ENCODE data around the gene PLEKHM3. TPM values are rescaled to one million over a fixed set of nuclear protein-coding genes. Genes with fewer than 3 reads are reported as not detected.

PLEKHM3 gene
- total and polyA plus RNA-seq, 2 of the 13 experiments (the other 11 are each of a cell fraction or from before 2014, with no cell fraction given), result 4.5 to 4.7 TPM

DNA sequence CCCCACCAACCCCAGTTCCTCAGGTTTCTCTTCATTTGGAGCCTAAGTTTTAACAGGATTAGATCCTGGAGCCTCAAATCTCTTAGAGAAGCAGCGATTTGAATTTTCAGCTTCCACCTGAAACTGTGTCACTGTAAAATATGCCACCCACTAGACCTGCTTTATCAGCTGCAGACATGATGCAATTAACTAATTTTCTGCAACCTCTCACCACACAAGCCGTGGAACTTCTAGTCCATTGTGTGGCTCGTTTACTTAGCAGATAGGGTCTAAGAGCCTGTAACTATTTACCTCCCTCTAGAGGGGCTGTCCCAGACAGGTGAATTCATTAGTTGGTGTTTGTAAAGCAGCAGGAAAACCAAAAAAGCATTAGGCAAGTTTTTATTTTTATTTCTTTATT lies 224.1 kb downstream of the PLEKHM3 start (continued):
- no peak for TF ChIP-seq SYNCRIP (IDR thresholded peaks at IDR 0.05; ENCODE audit: insufficient read depth, low read depth, low read length)
- 0 out of 2 replicates have a peak, but pooled peaks have one; percentile 47 for TF ChIP-seq SIX1 (CRISPR knock-in tag; IDR thresholded peaks at IDR 0.05; ENCODE audit: borderline replicate concordance)
- TF ChIP-seq ZNF331 (CRISPR knock-in tag; IDR thresholded peaks at IDR 0.05), result 0 out of 2 replicates have a peak, but pooled peaks have one; percentile 19
- TF ChIP-seq CREM (IDR thresholded peaks at IDR 0.05), result peak; percentile 29; the same call in 1 of the 2 replicates
- TF ChIP-seq CREM (CRISPR knock-in tag; IDR thresholded peaks at IDR 0.05), result no peak
- TF ChIP-seq PTBP1 (IDR thresholded peaks at IDR 0.05; ENCODE audit: low read depth, low read length, poor library complexity, severe bottlenecking), result no peak
- 0 out of 2 replicates have a peak, but pooled peaks have one; percentile 13 for TF ChIP-seq NFYB (CRISPR knock-in tag; IDR thresholded peaks at IDR 0.05)
- TF ChIP-seq, protein P1, sequence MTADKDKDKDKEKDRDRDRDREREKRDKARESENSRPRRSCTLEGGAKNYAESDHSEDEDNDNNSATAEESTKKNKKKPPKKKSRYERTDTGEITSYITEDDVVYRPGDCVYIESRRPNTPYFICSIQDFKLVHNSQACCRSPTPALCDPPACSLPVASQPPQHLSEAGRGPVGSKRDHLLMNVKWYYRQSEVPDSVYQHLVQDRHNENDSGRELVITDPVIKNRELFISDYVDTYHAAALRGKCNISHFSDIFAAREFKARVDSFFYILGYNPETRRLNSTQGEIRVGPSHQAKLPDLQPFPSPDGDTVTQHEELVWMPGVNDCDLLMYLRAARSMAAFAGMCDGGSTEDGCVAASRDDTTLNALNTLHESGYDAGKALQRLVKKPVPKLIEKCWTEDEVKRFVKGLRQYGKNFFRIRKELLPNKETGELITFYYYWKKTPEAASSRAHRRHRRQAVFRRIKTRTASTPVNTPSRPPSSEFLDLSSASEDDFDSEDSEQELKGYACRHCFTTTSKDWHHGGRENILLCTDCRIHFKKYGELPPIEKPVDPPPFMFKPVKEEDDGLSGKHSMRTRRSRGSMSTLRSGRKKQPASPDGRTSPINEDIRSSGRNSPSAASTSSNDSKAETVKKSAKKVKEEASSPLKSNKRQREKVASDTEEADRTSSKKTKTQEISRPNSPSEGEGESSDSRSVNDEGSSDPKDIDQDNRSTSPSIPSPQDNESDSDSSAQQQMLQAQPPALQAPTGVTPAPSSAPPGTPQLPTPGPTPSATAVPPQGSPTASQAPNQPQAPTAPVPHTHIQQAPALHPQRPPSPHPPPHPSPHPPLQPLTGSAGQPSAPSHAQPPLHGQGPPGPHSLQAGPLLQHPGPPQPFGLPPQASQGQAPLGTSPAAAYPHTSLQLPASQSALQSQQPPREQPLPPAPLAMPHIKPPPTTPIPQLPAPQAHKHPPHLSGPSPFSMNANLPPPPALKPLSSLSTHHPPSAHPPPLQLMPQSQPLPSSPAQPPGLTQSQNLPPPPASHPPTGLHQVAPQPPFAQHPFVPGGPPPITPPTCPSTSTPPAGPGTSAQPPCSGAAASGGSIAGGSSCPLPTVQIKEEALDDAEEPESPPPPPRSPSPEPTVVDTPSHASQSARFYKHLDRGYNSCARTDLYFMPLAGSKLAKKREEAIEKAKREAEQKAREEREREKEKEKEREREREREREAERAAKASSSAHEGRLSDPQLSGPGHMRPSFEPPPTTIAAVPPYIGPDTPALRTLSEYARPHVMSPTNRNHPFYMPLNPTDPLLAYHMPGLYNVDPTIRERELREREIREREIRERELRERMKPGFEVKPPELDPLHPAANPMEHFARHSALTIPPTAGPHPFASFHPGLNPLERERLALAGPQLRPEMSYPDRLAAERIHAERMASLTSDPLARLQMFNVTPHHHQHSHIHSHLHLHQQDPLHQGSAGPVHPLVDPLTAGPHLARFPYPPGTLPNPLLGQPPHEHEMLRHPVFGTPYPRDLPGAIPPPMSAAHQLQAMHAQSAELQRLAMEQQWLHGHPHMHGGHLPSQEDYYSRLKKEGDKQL (CRISPR knock-in tag; IDR thresholded peaks at IDR 0.05; ENCODE audit: low read depth), result peak; percentile 58; the same call in 1 of the 2 replicates
- TF ChIP-seq RELA (CRISPR knock-in tag; IDR thresholded peaks at IDR 0.05), result no peak
- no peak for TF ChIP-seq ZNF766 (CRISPR knock-in tag; IDR thresholded peaks at IDR 0.05; ENCODE audit: borderline replicate concordance)
- TF ChIP-seq BRCA1 (CRISPR knock-in tag; IDR thresholded peaks at IDR 0.05), result no peak
- no peak for TF ChIP-seq SMC3 (IDR thresholded peaks at IDR 0.05; ENCODE audit: low read length)
- TF ChIP-seq, protein P2, sequence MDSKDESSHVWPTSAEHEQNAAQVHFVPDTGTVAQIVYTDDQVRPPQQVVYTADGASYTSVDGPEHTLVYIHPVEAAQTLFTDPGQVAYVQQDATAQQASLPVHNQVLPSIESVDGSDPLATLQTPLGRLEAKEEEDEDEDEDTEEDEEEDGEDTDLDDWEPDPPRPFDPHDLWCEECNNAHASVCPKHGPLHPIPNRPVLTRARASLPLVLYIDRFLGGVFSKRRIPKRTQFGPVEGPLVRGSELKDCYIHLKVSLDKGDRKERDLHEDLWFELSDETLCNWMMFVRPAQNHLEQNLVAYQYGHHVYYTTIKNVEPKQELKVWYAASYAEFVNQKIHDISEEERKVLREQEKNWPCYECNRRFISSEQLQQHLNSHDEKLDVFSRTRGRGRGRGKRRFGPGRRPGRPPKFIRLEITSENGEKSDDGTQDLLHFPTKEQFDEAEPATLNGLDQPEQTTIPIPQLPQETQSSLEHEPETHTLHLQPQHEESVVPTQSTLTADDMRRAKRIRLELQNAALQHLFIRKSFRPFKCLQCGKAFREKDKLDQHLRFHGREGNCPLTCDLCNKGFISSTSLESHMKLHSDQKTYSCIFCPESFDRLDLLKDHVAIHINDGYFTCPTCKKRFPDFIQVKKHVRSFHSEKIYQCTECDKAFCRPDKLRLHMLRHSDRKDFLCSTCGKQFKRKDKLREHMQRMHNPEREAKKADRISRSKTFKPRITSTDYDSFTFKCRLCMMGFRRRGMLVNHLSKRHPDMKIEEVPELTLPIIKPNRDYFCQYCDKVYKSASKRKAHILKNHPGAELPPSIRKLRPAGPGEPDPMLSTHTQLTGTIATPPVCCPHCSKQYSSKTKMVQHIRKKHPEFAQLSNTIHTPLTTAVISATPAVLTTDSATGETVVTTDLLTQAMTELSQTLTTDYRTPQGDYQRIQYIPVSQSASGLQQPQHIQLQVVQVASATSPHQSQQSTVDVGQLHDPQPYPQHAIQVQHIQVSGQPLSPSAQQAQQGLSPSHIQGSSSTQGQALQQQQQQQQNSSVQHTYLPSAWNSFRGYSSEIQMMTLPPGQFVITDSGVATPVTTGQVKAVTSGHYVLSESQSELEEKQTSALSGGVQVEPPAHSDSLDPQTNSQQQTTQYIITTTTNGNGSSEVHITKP (CRISPR knock-in tag; IDR thresholded peaks at IDR 0.05; ENCODE audit: low read depth), result 0 out of 2 replicates have a peak, but pooled peaks have one; percentile 30
- TF ChIP-seq, protein P3, sequence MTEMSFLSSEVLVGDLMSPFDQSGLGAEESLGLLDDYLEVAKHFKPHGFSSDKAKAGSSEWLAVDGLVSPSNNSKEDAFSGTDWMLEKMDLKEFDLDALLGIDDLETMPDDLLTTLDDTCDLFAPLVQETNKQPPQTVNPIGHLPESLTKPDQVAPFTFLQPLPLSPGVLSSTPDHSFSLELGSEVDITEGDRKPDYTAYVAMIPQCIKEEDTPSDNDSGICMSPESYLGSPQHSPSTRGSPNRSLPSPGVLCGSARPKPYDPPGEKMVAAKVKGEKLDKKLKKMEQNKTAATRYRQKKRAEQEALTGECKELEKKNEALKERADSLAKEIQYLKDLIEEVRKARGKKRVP (CRISPR knock-in tag; IDR thresholded peaks at IDR 0.05), result peak; percentile 64 to 93; a peak in 3 of 4 replicates
- peak; percentile 82 for TF ChIP-seq FOXA3 (CRISPR knock-in tag; IDR thresholded peaks at IDR 0.05)
- peak; percentile 16; the same call in 1 of the 2 replicates for TF ChIP-seq TBX3 (IDR thresholded peaks at IDR 0.05; ENCODE audit: borderline replicate concordance)
- TF ChIP-seq TCF7 (IDR thresholded peaks at IDR 0.05; ENCODE audit: low read depth), result no peak
- no peak for TF ChIP-seq FOXP1 (IDR thresholded peaks at IDR 0.05)
- TF ChIP-seq FOXP1 (CRISPR knock-in tag; IDR thresholded peaks at IDR 0.05), result peak; percentile 70
- TF ChIP-seq, protein P4, sequence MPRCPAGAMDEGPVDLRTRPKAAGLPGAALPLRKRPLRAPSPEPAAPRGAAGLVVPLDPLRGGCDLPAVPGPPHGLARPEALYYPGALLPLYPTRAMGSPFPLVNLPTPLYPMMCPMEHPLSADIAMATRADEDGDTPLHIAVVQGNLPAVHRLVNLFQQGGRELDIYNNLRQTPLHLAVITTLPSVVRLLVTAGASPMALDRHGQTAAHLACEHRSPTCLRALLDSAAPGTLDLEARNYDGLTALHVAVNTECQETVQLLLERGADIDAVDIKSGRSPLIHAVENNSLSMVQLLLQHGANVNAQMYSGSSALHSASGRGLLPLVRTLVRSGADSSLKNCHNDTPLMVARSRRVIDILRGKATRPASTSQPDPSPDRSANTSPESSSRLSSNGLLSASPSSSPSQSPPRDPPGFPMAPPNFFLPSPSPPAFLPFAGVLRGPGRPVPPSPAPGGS (CRISPR knock-in tag; IDR thresholded peaks at IDR 0.05), result peak; percentile 67; the same call in 1 of the 2 replicates
- peak; percentile 92 for TF ChIP-seq ZNF7 (CRISPR knock-in tag; IDR thresholded peaks at IDR 0.05)

Measured in HepG2 (cell line).